HepG2 (cell line): ENCODE measurements around the gene SUPT4H1. TPM values are rescaled to one million over a fixed set of nuclear protein-coding genes. Genes with fewer than 3 reads are reported as not detected.
A peak's percentile ranks its signal among the peaks of the same experiment; 100 is the strongest.

Source experiments
- AKAP8 ChIP-seq: sonication (generic); formaldehyde crosslinking; IDR thresholded peaks from 2 replicates; pipeline ENCODE4 v1.5.1; 2020; ENCODE audit warnings: mild to moderate bottlenecking, missing genetic modification reagents
- CBX2 ChIP-seq, 2 experiments: fragments of 200-600 bp in 1 of 2; sonication (generic); formaldehyde crosslinking in 1 of 2; IDR thresholded peaks; 2 replicates each; pipeline versions ENCODE4 v1.7.0 to v1.8.1; 2018 to 2022; ENCODE audit warnings: low read depth in 2 of 2, low read length in 1 of 2, mild to moderate bottlenecking in 1 of 2, missing genetic modification reagents in 1 of 2
- NR0B2 ChIP-seq: sonication (generic); formaldehyde crosslinking; IDR thresholded peaks from 2 replicates; pipeline ENCODE4 v1.4.0; 2020; ENCODE audit warnings: mild to moderate bottlenecking, missing genetic modification reagents
- SRF ChIP-seq: IDR thresholded peaks from 2 replicates; pipeline ENCODE4 v1.6.1; 2011; ENCODE audit warnings: mild to moderate bottlenecking, low read depth, low read length, moderate library complexity
- TAF15 ChIP-seq: fragments of 200-400 bp; formaldehyde crosslinking; IDR thresholded peaks from one replicate; pipeline ENCODE4 v1.6.1; 2018; ENCODE audit warnings: mild to moderate bottlenecking, low read depth, low read length; ENCODE audit not compliant: poor library complexity, severe bottlenecking
- ZFP36L1 ChIP-seq: sonication (generic); formaldehyde crosslinking; IDR thresholded peaks from 2 replicates; pipeline ENCODE4 v1.8.0; 2022; ENCODE audit warnings: mild to moderate bottlenecking, missing genetic modification reagents, moderate library complexity
- ZNF274 ChIP-seq: sonication (generic); formaldehyde crosslinking; IDR thresholded peaks from 2 replicates; pipeline ENCODE4 v1.5.1; 2020; ENCODE audit warnings: mild to moderate bottlenecking, missing genetic modification reagents
- ZNF333 ChIP-seq: sonication (generic); formaldehyde crosslinking; IDR thresholded peaks from 2 replicates; pipeline ENCODE4 v1.4.0; 2020; ENCODE audit warnings: mild to moderate bottlenecking, missing genetic modification reagents, borderline replicate concordance
- ZNF34 ChIP-seq: sonication (generic); formaldehyde crosslinking; IDR thresholded peaks from 2 replicates; pipeline ENCODE4 v1.4.0; 2020; ENCODE audit warnings: mild to moderate bottlenecking, missing genetic modification reagents, borderline replicate concordance
- ZNF512B ChIP-seq: sonication (generic); formaldehyde crosslinking; IDR thresholded peaks from 2 replicates; pipeline ENCODE4 v1.5.1; 2020; ENCODE audit warnings: missing genetic modification reagents, mild to moderate bottlenecking, borderline replicate concordance
- ZNF598 ChIP-seq: sonication (generic); formaldehyde crosslinking; IDR thresholded peaks from 2 replicates; pipeline ENCODE4 v1.5.1; 2020; ENCODE audit warnings: mild to moderate bottlenecking, missing genetic modification reagents, borderline replicate concordance
- polyA plus RNA-seq, 8 experiments: library from polyadenylated mRNA; depleted of rRNA in 3 of 8; stranded (reverse) in 7 of 8; unstranded in 1 of 8; fragments of >200 nt; fragmentation: Illumina TruSeq in 4 of 8; extraction: Trizol in 4 of 8; gene quantifications; 2 replicates each; pipeline versions ENCODE4 v1.2.1 to v1.2.3, GENCODE V29; 2011 to 2016; ENCODE audit warnings: low read depth in 4 of 8, missing spikeins in 1 of 8, mixed read lengths in 1 of 8; ENCODE audit not compliant: insufficient read depth in 1 of 8
- total RNA-seq, 5 experiments: library from RNA; depleted of rRNA; stranded (reverse); fragments of >200 nt; fragmentation: Illumina TruSeq; extraction: Trizol; gene quantifications; 2 replicates each; pipeline ENCODE4 v1.2.3, GENCODE V29; 2016; ENCODE audit warnings: low read depth in 1 of 5
- TF ChIP-seq, protein P1 (sequence below): sonication (generic); formaldehyde crosslinking; IDR thresholded peaks from 2 replicates; pipeline ENCODE4 v1.5.1; 2020; ENCODE audit warnings: mild to moderate bottlenecking, missing genetic modification reagents
- TF ChIP-seq, protein P2 (sequence below): IDR thresholded peaks from 2 replicates; pipeline ENCODE4 v1.6.1; 2012; ENCODE audit warnings: inconsistent platforms
- TF ChIP-seq, protein P3 (sequence below): sonication (generic); formaldehyde crosslinking; IDR thresholded peaks from 2 replicates; pipeline ENCODE4 v1.4.0; 2020; ENCODE audit warnings: missing genetic modification reagents

SUPT4H1 gene
- total and polyA plus RNA-seq, 2 of the 13 experiments (the other 11 are each of a cell fraction or from before 2014, with no cell fraction given) = 155 to 244 TPM

DNA sequence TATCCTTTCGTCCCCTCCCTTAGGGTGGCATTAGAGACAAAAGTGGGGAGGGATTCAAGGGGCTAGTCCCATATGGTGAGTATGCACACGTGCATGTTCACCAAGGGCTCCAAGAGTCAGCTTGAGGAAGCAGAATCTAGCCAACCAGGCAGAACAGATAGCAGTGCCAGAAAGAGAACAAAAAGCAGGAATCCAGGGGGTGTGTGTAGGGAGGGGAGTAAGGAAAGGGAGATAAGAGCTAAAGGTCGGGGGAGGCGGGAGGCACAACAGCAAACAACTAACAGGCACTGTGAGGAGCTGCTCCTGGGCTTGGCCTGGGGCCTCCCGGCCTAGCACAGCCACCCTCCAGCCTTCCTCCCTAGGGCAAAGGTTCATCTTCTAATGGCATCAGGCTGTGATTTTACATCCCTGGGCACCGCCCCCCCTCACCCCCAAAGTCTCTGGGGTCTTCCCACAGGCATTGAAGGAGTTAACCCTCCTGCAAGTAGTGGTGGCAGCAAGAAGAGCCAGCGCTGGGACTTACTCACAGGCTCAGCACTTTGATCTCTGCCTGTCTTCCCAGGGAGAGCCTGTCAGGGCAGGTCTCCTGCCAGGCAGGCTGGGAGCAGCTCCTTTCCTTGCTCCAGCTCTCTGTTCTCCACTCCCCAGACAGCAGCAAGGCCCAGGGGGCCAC, 12.4 kb upstream of the SUPT4H1 start (continued):
- TF ChIP-seq, protein P1, sequence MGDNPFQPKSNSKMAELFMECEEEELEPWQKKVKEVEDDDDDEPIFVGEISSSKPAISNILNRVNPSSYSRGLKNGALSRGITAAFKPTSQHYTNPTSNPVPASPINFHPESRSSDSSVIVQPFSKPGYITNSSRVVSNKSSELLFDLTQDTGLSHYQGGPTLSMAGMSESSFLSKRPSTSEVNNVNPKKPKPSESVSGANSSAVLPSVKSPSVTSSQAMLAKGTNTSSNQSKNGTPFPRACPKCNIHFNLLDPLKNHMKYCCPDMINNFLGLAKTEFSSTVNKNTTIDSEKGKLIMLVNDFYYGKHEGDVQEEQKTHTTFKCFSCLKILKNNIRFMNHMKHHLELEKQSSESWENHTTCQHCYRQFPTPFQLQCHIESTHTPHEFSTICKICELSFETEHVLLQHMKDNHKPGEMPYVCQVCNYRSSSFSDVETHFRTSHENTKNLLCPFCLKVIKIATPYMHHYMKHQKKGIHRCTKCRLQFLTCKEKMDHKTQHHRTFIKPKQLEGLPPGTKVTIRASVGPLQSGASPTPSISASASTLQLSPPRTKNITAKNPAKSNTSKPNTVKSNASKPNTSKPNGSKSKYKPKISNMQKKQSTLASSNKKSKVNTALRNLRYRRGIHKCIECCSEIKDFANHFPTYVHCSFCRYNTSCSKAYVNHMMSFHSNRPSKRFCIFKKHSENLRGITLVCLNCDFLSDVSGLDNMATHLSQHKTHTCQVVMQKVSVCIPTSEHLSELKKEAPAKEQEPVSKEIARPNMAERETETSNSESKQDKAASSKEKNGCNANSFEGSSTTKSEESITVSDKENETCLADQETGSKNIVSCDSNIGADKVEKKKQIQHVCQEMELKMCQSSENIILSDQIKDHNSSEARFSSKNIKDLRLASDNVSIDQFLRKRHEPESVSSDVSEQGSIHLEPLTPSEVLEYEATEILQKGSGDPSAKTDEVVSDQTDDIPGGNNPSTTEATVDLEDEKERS (CRISPR knock-in tag) = no peak
- TF ChIP-seq ZFP36L1 (CRISPR knock-in tag) = no peak
- TF ChIP-seq AKAP8 (CRISPR knock-in tag) = no peak; the same call in 1 of the 2 replicates
- TF ChIP-seq, protein P2, sequence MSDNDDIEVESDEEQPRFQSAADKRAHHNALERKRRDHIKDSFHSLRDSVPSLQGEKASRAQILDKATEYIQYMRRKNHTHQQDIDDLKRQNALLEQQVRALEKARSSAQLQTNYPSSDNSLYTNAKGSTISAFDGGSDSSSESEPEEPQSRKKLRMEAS = peak; percentile 50; the same call in 1 of the 2 replicates
- TF ChIP-seq ZNF274 (CRISPR knock-in tag) = peak; percentile 51; the same call in 1 of the 2 replicates
- no peak for TF ChIP-seq CBX2 (IDR thresholded peaks at IDR 0.05; ENCODE audit: low read depth, low read length)
- no peak for TF ChIP-seq CBX2 (CRISPR knock-in tag; IDR thresholded peaks at IDR 0.05; ENCODE audit: low read depth)
- no peak for TF ChIP-seq ZNF34
- TF ChIP-seq ZNF512B (CRISPR knock-in tag) = no peak
- TF ChIP-seq TAF15 = no peak
- TF ChIP-seq, protein P3, sequence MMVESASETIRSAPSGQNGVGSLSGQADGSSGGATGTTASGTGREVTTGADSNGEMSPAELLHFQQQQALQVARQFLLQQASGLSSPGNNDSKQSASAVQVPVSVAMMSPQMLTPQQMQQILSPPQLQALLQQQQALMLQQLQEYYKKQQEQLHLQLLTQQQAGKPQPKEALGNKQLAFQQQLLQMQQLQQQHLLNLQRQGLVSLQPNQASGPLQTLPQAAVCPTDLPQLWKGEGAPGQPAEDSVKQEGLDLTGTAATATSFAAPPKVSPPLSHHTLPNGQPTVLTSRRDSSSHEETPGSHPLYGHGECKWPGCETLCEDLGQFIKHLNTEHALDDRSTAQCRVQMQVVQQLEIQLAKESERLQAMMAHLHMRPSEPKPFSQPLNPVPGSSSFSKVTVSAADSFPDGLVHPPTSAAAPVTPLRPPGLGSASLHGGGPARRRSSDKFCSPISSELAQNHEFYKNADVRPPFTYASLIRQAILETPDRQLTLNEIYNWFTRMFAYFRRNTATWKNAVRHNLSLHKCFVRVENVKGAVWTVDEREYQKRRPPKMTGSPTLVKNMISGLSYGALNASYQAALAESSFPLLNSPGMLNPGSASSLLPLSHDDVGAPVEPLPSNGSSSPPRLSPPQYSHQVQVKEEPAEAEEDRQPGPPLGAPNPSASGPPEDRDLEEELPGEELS (CRISPR knock-in tag) = peak; percentile 93
- 0 out of 2 replicates have a peak, but pooled peaks have one; percentile 8 for TF ChIP-seq NR0B2 (CRISPR knock-in tag)
- no peak for TF ChIP-seq ZNF333
- no peak for TF ChIP-seq SRF
- TF ChIP-seq ZNF598 (CRISPR knock-in tag) = peak; percentile 73
